Measurements from ENCODE around the gene MPP2.
"Not testable (repeated sequence)": the region's sequence is repeated elsewhere in the genome, so short reads cannot be mapped to it uniquely, and the experiment has no call there.

GRCh38 chr17:43842091-43842974 is 65.0 kb downstream of the MPP2 start:
- not testable (repeated sequence) for TF ChIP-seq POLR2A, CTCF, POLR2AphosphoS5, EP300 (IDR thresholded peaks at IDR 0.05)

Measured in stomach (tissue), 4 donors.